ENCODE results near the gene STPG3.

- TF ChIP-seq, protein P1, sequence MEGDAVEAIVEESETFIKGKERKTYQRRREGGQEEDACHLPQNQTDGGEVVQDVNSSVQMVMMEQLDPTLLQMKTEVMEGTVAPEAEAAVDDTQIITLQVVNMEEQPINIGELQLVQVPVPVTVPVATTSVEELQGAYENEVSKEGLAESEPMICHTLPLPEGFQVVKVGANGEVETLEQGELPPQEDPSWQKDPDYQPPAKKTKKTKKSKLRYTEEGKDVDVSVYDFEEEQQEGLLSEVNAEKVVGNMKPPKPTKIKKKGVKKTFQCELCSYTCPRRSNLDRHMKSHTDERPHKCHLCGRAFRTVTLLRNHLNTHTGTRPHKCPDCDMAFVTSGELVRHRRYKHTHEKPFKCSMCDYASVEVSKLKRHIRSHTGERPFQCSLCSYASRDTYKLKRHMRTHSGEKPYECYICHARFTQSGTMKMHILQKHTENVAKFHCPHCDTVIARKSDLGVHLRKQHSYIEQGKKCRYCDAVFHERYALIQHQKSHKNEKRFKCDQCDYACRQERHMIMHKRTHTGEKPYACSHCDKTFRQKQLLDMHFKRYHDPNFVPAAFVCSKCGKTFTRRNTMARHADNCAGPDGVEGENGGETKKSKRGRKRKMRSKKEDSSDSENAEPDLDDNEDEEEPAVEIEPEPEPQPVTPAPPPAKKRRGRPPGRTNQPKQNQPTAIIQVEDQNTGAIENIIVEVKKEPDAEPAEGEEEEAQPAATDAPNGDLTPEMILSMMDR (IDR thresholded peaks at IDR 0.05), result no peak
- TF ChIP-seq POLR2A (IDR thresholded peaks at IDR 0.05), result no peak
Measured at GRCh38 chr9:137299938-137300337, 48.9 kb downstream of the STPG3 start.
